SKM-1 treated with dmso at 0.1 percent for 144 hours (cell line): ENCODE data around the gene BEND6.
"Not testable (repeated sequence)": the region's sequence is repeated elsewhere in the genome, so short reads cannot be mapped to it uniquely, and the experiment has no call there.

ENCODE experiments used
- DNase-seq: peaks from one replicate; lab custom pipeline; 2025; ENCODE audit not compliant: unreplicated experiment; lab: John Stamatoyannopoulos, UW

Gene BEND6

GRCh38 chr6:56977192-56977591 is 22.3 kb downstream of the BEND6 start:
- DNase-seq, result no peak

GRCh38 chr6:56978530-56978929 is 23.6 kb downstream of the BEND6 start:
- no peak for DNase-seq

- DNase-seq, result peak; percentile 76
Measured at GRCh38 chr6:56984361-56984760, 29.5 kb downstream of the BEND6 start.

GRCh38 chr6:56984884-56985283 is 30.0 kb downstream of the BEND6 start:
- DNase-seq, result no peak

- DNase-seq, result no peak
Measured at GRCh38 chr6:56986611-56987010, 31.7 kb downstream of the BEND6 start.

GRCh38 chr6:56988145-56988544 is 33.2 kb downstream of the BEND6 start:
- no peak for DNase-seq

- DNase-seq, result no peak
Measured at GRCh38 chr6:56992036-56992435, 37.1 kb downstream of the BEND6 start.

GRCh38 chr6:56992703-56993102 is 37.8 kb downstream of the BEND6 start:
- no peak for DNase-seq

GRCh38 chr6:56995347-56995902 is 40.5 kb downstream of the BEND6 start:
- no peak for DNase-seq

GRCh38 chr6:56996401-56996800 is 41.5 kb downstream of the BEND6 start:
- DNase-seq, result no peak

GRCh38 chr6:56999049-56999448 is 44.1 kb downstream of the BEND6 start:
- no peak for DNase-seq

- not testable (repeated sequence) for DNase-seq
Measured at GRCh38 chr6:56999748-57000147, 44.8 kb downstream of the BEND6 start.

GRCh38 chr6:57002197-57002596 is 47.3 kb downstream of the BEND6 start:
- DNase-seq, result no peak

GRCh38 chr6:57004292-57004691 is 49.4 kb downstream of the BEND6 start:
- no peak for DNase-seq

GRCh38 chr6:57006101-57006500 is 51.2 kb downstream of the BEND6 start:
- DNase-seq, result no peak

GRCh38 chr6:57008069-57008468 is 53.2 kb downstream of the BEND6 start:
- DNase-seq, result not testable (repeated sequence)

GRCh38 chr6:57013521-57013926 is 58.6 kb downstream of the BEND6 start:
- DNase-seq, result no peak

GRCh38 chr6:57017069-57017468 is 62.2 kb downstream of the BEND6 start:
- DNase-seq, result no peak

GRCh38 chr6:57017841-57018240 is 62.9 kb downstream of the BEND6 start:
- DNase-seq, result no peak

- DNase-seq, result no peak
Measured at GRCh38 chr6:57019434-57019833, 64.5 kb downstream of the BEND6 start.

GRCh38 chr6:57021086-57021720 is 66.3 kb downstream of the BEND6 start:
- DNase-seq, result peak; percentile 41

GRCh38 chr6:57024321-57024720 is 69.4 kb downstream of the BEND6 start:
- DNase-seq, result no peak

GRCh38 chr6:57024775-57025174 is 69.9 kb downstream of the BEND6 start:
- no peak for DNase-seq
